Measurements from ENCODE around the gene DBN1.

The DBN1 gene

DNA sequence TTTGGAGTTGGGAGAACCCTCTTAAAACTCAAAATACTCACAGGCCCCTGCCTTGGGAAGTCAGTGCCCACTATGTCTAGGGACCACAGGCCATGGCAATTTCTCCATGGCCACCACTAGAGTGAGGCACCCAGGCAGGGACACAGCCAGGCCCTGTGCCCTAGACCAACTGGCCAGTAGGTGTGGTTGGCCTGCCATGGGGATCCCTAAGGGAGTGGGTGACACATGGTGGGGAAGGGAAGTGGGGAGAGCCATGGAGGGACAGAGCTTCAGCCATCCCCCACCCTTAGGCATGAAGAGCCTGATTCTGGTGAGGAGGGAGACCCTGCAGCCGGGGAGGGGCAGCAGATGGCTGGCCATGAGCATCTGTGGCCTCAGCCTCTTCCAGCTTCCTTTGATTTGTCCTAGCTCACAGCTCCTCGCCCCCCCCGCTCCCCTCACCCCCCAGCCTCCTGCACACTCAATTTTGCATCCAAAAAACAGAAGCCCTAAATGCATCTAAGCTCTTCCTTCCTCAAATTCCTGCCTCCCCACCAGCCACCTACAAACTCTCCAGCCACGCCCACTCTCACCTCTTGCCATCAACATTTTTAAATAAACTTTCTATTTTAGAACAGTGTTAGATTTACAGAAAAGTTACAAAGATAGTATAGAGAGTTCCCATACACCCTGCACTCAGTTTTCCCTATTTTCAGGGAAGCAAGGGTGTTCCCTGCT, 1.6 kb upstream of the DBN1 start:
- no peak for DNase-seq
- Histone ChIP-seq H3K4me3 (ENCODE audit: insufficient read depth, low read depth, low read length, poor library complexity, severe bottlenecking) (no peak overlapping the region), H3K27me3 (replicated peaks; ENCODE audit: control insufficient read depth, insufficient read depth, low read length, poor library complexity, severe bottlenecking) (no peaks in the 10 kb centered on the region), H3K36me3 (ENCODE audit: control insufficient read depth, insufficient read depth, low read length) (no peaks in the 10 kb centered on the region), H3K9me3 (ENCODE audit: control insufficient read depth, low read length) (no peaks in the 10 kb centered on the region), H3K27ac (ENCODE audit: insufficient read depth, low read length, poor library complexity, severe bottlenecking) (no peak overlapping the region), H3K4me1 (ENCODE audit: control insufficient read depth, insufficient read depth, low read length, poor library complexity, severe bottlenecking) (peaks cover 10% of the 10 kb centered on the region)

DNA sequence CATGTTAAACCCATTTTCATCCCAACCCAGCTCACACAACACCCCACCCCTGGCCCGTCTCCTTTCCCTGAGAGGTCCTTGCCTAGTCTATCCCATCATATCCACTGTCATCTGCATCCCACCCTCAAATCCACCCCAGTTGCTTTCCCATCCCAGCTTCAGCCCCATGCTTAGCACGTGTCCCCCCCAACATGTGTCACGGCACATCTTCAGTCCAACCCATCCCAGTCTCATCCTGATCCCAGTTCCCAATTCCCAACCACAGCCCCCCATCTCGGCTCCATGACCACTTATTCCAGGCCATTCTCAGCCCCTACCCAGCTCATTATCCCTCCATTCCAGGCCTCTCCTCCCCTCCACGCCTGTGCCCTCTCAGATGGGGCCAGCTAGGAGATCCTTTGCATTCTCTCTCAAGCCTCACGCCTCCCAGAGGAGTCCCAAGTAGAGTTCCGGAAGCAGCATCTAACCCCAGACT, 605 bp upstream of the DBN1 start:
- Histone ChIP-seq H3K27me3 (replicated peaks; ENCODE audit: control insufficient read depth, insufficient read depth, low read length, poor library complexity, severe bottlenecking) (no peaks in the 10 kb centered on the region), H3K4me1 (ENCODE audit: control insufficient read depth, insufficient read depth, low read length, poor library complexity, severe bottlenecking) (peaks cover 10% of the 10 kb centered on the region), H3K4me3 (ENCODE audit: insufficient read depth, low read depth, low read length, poor library complexity, severe bottlenecking) (no peak overlapping the region), H3K9me3 (ENCODE audit: control insufficient read depth, low read length) (no peaks in the 10 kb centered on the region), H3K36me3 (ENCODE audit: control insufficient read depth, insufficient read depth, low read length) (no peaks in the 10 kb centered on the region), H3K27ac (ENCODE audit: insufficient read depth, low read length, poor library complexity, severe bottlenecking) (no peak overlapping the region)
- no peak for DNase-seq

DNA sequence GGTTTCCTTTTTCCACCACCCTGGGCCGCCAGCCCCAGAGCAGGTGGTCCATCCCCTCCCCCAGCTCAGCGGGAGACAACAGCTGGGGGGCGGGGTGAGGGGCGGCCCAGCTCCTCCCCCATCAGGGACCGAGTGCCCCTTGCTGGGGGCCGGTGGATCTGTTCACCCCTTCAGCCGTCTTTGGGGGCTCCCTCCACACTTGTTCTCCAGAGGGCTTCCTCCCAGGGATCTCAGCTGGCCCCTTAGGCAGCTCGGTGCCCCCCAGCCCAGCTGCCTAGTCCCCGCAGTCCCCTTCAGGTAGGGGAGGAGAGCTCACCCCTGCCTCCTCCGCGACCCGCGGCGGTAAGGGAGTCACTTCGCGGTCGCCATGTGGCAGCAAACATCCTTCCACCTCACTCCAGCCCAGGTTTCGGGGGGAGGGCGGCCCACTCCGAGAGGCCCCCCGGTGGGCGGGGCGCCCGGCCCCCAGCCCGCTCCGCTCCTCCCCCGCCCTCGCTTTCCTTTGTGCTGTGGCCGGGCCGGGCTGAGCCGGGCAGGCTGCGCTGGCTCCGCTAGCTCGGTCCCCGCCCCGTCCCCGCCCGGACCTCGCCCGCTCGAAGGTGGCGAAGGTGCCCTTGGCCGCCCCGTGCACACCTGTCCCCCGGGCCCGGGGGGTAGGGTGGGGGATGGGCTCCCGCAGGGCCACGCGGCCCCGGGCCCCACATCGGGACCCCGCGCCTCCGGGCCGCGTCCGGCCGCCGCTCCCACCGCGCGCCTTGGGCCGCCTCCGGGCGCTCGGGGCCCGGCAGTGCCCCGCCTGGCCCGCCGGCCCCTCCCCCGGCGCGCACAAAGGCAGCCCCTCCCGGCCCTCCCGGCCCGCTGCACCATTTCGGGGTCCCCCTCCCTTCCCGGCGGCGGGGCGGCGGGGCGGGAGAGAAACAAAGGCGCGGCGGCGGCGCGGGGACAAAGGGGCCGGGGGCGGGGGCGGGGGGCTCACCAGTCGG, 683 bp downstream of the DBN1 start:
- peak overlapping the region; percentile 44 for H3K4me3 ChIP-seq (ENCODE audit: insufficient read depth, low read depth, low read length, poor library complexity, severe bottlenecking)
- DNase-seq = peak; percentile 25 to 28 (median 28)
- no peaks in the 10 kb centered on the region for H3K9me3 ChIP-seq (ENCODE audit: control insufficient read depth, low read length)
- H3K4me1 ChIP-seq (ENCODE audit: control insufficient read depth, insufficient read depth, low read length, poor library complexity, severe bottlenecking) = peaks cover 10% of the 10 kb centered on the region
- no peaks in the 10 kb centered on the region for H3K27me3 ChIP-seq (replicated peaks; ENCODE audit: control insufficient read depth, insufficient read depth, low read length, poor library complexity, severe bottlenecking)
- H3K36me3 ChIP-seq (ENCODE audit: control insufficient read depth, insufficient read depth, low read length) = no peaks in the 10 kb centered on the region
- no peak overlapping the region for H3K27ac ChIP-seq (ENCODE audit: insufficient read depth, low read length, poor library complexity, severe bottlenecking)

DNA sequence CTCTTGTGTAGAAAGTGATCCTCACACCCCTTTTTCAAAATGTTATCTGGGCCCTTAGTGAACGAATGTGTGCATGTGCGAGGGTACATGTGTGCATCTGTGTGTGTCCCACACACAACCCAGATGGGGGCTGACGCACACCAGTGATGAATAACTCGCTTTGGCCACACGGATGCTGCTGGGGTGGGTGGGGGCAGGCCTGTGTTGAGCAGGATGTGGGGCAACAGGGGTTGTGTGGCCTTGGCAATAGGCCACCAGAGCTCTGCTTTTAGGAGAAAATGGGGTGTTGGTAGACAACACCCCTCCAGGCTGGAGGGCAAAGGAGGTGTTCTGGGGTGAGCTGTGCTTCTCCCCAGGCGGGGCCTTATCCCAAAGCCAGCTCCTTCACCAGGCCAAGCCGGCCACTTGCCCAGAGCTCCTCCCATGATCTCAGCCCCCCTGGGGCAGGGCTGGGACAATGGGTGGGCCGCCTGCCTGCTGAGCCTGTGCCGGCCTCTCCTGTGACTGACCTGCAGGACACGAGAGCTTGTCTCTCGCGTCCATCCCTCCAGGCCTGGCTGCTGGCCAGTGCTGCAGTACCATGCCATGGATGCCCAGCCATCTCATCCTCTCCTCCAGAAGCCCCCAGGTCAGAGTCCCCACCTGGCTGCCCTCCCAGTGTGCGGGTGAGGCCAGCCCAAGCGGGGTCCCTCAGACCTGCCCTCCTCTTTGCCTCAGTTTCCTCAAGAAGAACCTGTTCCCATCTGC, 1.7 kb downstream of the DBN1 start:
- no peaks in the 10 kb centered on the region for H3K9me3 ChIP-seq (ENCODE audit: control insufficient read depth, low read length)
- no peak overlapping the region for H3K4me3 ChIP-seq (ENCODE audit: insufficient read depth, low read depth, low read length, poor library complexity, severe bottlenecking)
- no peaks in the 10 kb centered on the region for H3K36me3 ChIP-seq (ENCODE audit: control insufficient read depth, insufficient read depth, low read length)
- peaks cover 10% of the 10 kb centered on the region for H3K4me1 ChIP-seq (ENCODE audit: control insufficient read depth, insufficient read depth, low read length, poor library complexity, severe bottlenecking)
- no peaks in the 10 kb centered on the region for H3K27me3 ChIP-seq (replicated peaks; ENCODE audit: control insufficient read depth, insufficient read depth, low read length, poor library complexity, severe bottlenecking)
- no peak for DNase-seq
- no peak overlapping the region for H3K27ac ChIP-seq (ENCODE audit: insufficient read depth, low read length, poor library complexity, severe bottlenecking)

DNA sequence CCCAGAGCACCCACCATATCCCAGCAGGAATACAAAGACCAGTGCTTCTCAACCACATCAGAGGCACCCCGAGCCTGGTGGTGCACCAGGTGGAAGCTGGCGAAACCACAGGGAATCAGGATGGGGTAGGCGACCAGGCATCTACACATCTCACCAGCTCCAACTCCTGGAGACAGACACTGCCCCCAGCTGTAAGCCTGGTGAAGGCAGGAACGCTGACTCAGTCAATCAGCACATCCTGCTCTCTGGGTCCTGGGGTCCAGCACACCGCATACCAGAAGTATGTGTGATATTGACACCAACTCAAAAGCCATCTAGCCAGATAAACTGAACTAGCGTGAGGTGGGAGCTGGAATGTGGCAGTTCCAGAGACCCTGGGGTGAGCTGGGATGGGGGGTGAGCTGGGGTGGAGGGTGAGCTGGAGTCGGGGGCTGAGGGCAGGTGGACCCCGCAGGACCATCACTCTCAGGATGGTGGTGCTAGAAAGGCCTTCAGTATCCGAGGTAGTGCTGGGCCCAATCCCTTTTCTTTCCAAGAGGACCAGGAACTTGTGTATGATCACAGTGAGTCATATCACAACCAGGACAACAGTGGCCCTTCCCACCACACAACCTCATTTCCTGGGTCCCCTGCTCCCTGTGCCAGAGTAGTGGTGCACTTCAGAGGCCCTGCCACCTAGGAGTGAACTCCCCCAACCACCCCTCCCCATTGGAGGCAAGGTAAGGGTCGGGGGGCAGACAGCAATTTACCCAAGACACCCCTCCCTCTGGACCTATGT, 2.5 kb downstream of the DBN1 start:
- Histone ChIP-seq H3K4me3 (ENCODE audit: insufficient read depth, low read depth, low read length, poor library complexity, severe bottlenecking) (no peak overlapping the region), H3K27ac (ENCODE audit: insufficient read depth, low read length, poor library complexity, severe bottlenecking) (no peak overlapping the region), H3K4me1 (ENCODE audit: control insufficient read depth, insufficient read depth, low read length, poor library complexity, severe bottlenecking) (peaks cover 10% of the 10 kb centered on the region), H3K36me3 (ENCODE audit: control insufficient read depth, insufficient read depth, low read length) (no peaks in the 10 kb centered on the region), H3K27me3 (replicated peaks; ENCODE audit: control insufficient read depth, insufficient read depth, low read length, poor library complexity, severe bottlenecking) (no peaks in the 10 kb centered on the region), H3K9me3 (ENCODE audit: control insufficient read depth, low read length) (no peaks in the 10 kb centered on the region)
- DNase-seq = no peak

DNA sequence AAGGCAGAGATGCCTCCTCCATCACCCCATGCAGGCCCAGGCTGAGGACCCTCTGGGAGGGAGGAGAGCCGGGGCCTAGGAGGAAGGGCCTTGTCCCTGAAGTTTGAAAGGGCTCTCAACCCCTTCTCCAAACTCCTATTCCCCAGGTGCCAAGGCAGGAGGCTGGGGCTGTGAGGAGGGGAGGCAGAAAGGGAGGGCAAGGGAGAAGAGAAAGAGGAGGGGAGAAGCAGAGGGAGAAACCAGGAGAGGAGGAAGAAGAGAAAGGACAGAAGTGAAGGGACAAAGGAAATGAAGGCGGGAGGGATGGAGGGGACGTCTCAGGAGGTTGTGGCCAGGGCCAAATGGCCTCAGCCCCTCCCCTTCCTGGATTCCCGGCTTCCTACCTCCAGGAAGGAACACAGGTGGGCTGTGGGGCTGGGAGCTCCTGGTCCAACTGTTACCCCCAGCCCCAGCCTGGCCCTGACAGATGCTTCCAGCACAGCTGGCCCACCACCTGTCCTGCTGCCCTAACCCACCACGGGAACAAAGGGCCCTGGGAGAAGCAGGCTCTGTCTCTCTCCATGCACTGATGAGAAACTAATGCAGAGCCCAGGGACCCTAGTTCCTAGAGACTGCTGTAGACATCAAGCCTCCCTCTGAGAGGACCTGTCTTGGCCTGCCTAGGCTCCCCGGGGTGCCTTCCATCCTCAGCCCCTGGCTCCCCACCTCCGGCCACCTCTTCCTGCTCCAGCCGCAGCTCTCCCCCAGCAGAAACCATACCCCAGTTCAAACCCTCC, 3.5 kb downstream of the DBN1 start:
- no peaks in the 10 kb centered on the region for H3K9me3 ChIP-seq (ENCODE audit: control insufficient read depth, low read length)
- H3K4me1 ChIP-seq (ENCODE audit: control insufficient read depth, insufficient read depth, low read length, poor library complexity, severe bottlenecking) = peaks cover 10% of the 10 kb centered on the region
- no peak for DNase-seq
- H3K27me3 ChIP-seq (replicated peaks; ENCODE audit: control insufficient read depth, insufficient read depth, low read length, poor library complexity, severe bottlenecking) = no peaks in the 10 kb centered on the region
- H3K4me3 ChIP-seq (ENCODE audit: insufficient read depth, low read depth, low read length, poor library complexity, severe bottlenecking) = no peak overlapping the region
- no peak overlapping the region for H3K27ac ChIP-seq (ENCODE audit: insufficient read depth, low read length, poor library complexity, severe bottlenecking)
- H3K36me3 ChIP-seq (ENCODE audit: control insufficient read depth, insufficient read depth, low read length) = no peaks in the 10 kb centered on the region

DNA sequence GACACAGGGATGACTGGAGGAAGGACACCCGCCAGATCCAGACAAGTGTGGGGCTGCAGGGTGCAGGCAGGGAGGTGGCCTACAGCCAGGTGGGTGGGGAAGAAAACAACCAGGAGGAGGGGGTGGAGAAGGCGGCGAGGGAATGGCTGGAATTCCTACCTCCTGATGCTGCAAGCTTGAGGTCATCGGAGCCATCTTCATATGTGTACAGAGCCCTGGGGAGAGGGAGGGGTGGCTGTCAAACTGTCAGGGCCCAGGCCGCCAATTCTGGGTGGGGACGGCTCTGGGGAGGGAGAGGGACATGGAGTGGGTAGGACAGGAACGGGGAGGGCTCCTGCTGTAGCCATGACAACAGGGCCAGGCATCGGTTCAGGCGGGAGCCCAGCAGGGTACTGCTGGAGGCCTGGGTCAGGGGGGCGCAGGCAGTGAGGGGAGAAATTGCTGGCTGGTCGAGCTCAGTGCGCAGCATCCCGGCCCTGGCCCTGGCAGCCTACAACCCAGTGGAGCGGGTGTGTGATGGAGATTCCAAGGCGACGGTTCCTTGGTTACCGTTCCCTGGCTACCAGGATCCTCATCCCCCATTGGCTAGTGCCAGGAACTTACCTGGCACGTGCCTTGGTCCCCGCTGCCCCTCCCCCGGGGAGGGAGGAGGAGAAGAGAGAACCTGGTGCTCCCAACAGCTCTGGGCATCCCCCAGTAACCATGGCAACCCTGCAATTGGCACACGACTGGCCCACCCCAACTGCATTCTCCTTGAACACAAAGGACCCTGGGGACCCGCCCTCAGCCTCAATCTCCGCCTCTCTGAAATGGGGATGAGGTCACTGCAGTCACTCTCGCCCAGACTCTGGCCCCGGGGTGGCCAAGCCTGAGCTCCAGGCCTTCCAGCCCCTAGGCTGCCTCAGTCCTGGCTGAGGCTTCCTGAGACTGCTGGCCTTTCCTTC, 4.5 kb downstream of the DBN1 start:
- no peaks in the 10 kb centered on the region for H3K36me3 ChIP-seq (ENCODE audit: control insufficient read depth, insufficient read depth, low read length)
- H3K4me3 ChIP-seq (ENCODE audit: insufficient read depth, low read depth, low read length, poor library complexity, severe bottlenecking) = no peak overlapping the region
- H3K27me3 ChIP-seq (replicated peaks; ENCODE audit: control insufficient read depth, insufficient read depth, low read length, poor library complexity, severe bottlenecking) = no peaks in the 10 kb centered on the region
- no peak overlapping the region for H3K27ac ChIP-seq (ENCODE audit: insufficient read depth, low read length, poor library complexity, severe bottlenecking)
- peaks cover 10% of the 10 kb centered on the region for H3K4me1 ChIP-seq (ENCODE audit: control insufficient read depth, insufficient read depth, low read length, poor library complexity, severe bottlenecking)
- no peak for DNase-seq
- no peaks in the 10 kb centered on the region for H3K9me3 ChIP-seq (ENCODE audit: control insufficient read depth, low read length)

DNA sequence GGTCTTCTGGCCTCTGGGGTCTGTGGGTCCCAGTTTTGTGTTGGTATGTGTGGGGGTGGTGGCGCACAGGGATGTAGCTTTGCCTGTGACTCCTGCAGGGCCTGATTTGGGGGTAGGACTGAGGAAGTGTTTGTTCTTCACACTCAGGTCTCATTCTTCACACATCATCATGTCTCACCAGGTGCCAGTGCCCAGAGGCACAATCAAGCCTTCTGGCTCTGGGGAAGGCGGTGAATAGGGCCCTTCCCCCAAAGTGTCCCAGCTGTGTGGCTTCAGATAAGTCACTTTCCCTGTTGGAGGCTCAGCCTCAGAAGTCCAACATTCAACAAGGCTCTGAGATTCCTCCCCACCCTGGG, 5.1 kb downstream of the DBN1 start:
- DNase-seq = no peak
- Histone ChIP-seq H3K4me1 (ENCODE audit: control insufficient read depth, insufficient read depth, low read length, poor library complexity, severe bottlenecking) (peaks cover 10% of the 10 kb centered on the region), H3K9me3 (ENCODE audit: control insufficient read depth, low read length) (no peaks in the 10 kb centered on the region), H3K27me3 (replicated peaks; ENCODE audit: control insufficient read depth, insufficient read depth, low read length, poor library complexity, severe bottlenecking) (no peaks in the 10 kb centered on the region), H3K4me3 (ENCODE audit: insufficient read depth, low read depth, low read length, poor library complexity, severe bottlenecking) (no peak overlapping the region), H3K36me3 (ENCODE audit: control insufficient read depth, insufficient read depth, low read length) (no peaks in the 10 kb centered on the region), H3K27ac (ENCODE audit: insufficient read depth, low read length, poor library complexity, severe bottlenecking) (no peak overlapping the region)

All from effector memory CD4-positive, alpha-beta T cell (primary cell).